Measurements from ENCODE around the gene PIH1D2. TPM values are rescaled to one million over a fixed set of nuclear protein-coding genes. Genes with fewer than 3 reads are reported as not detected.

Gene PIH1D2
- total and polyA plus RNA-seq, 9 of the 15 experiments (the other 6 are each of a cell fraction or from before 2014, with no cell fraction given): 1.5 to 5.4 (median 3.0) TPM

DNA sequence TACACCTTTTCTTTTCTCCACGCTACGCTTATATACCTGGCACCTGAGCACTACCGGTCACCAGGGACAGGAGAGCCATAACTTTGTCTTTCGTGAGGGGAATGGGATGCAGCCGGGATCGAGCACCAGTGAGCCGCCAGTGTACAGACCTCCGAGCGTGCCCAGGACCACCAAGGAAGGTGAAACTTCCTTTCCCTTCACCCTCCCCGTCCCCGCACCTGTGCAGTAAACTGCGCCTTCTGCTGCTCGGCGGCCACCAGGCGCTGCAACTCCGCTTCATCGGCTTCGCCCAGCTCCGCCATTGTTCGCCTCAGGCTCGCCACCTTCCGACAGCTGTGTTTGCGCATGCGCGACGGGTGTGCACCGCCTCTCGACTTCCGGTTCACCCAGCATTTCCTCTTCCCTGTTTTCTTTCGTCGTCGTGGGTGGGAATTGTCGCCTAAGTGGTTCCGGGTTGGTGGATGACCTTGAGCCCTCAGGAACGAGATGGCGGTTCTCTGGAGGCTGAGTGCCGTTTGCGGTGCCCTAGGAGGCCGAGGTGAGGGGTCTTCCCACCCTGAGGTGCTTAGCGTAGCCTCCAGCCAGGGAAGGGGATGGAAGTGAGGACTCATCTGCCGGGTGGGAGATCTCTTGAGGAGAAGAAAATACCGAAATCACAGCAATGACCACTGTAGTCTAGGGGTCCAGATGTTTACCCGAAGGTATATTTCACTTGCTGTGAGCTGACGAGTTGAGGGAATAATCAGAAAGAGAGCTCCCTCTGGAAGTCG lies 12.8 kb upstream of the PIH1D2 start, which contains the start of the genes SDHD and TIMM8B (continued):
- TF ChIP-seq KLF10 (CRISPR knock-in tag; IDR thresholded peaks at IDR 0.05) (no peak), SRSF1 (IDR thresholded peaks at IDR 0.05; ENCODE audit: low read depth, low read length) (no peak), FOXK1 (CRISPR knock-in tag; IDR thresholded peaks at IDR 0.05; ENCODE audit: borderline replicate concordance) (peak; percentile 97), CBX3 (IDR thresholded peaks at IDR 0.05; ENCODE audit: borderline replicate concordance in 1 of 2, low read length in 2 of 2) (peak in 1 of 2 experiments; percentile 69; a peak in 1 of 3 replicates), ZNF583 (CRISPR knock-in tag; IDR thresholded peaks at IDR 0.05) (no peak), ZNF133 (CRISPR knock-in tag; IDR thresholded peaks at IDR 0.05) (no peak), ZBED1 (IDR thresholded peaks at IDR 0.05) (no peak), ZKSCAN1 (IDR thresholded peaks at IDR 0.05; ENCODE audit: low read depth, low read length) (peak; percentile 68; the same call in 1 of the 2 replicates), FOXJ3 (CRISPR knock-in tag; IDR thresholded peaks at IDR 0.05) (no peak), DMBX1 (CRISPR knock-in tag; IDR thresholded peaks at IDR 0.05; ENCODE audit: borderline replicate concordance) (no peak), NBN (IDR thresholded peaks at IDR 0.05; ENCODE audit: low read depth) (peak; percentile 27; the same call in 1 of the 2 replicates), YBX1 (IDR thresholded peaks at IDR 0.05) (no peak), KHSRP (IDR thresholded peaks at IDR 0.05) (no peak)
- TF ChIP-seq, protein P1, sequence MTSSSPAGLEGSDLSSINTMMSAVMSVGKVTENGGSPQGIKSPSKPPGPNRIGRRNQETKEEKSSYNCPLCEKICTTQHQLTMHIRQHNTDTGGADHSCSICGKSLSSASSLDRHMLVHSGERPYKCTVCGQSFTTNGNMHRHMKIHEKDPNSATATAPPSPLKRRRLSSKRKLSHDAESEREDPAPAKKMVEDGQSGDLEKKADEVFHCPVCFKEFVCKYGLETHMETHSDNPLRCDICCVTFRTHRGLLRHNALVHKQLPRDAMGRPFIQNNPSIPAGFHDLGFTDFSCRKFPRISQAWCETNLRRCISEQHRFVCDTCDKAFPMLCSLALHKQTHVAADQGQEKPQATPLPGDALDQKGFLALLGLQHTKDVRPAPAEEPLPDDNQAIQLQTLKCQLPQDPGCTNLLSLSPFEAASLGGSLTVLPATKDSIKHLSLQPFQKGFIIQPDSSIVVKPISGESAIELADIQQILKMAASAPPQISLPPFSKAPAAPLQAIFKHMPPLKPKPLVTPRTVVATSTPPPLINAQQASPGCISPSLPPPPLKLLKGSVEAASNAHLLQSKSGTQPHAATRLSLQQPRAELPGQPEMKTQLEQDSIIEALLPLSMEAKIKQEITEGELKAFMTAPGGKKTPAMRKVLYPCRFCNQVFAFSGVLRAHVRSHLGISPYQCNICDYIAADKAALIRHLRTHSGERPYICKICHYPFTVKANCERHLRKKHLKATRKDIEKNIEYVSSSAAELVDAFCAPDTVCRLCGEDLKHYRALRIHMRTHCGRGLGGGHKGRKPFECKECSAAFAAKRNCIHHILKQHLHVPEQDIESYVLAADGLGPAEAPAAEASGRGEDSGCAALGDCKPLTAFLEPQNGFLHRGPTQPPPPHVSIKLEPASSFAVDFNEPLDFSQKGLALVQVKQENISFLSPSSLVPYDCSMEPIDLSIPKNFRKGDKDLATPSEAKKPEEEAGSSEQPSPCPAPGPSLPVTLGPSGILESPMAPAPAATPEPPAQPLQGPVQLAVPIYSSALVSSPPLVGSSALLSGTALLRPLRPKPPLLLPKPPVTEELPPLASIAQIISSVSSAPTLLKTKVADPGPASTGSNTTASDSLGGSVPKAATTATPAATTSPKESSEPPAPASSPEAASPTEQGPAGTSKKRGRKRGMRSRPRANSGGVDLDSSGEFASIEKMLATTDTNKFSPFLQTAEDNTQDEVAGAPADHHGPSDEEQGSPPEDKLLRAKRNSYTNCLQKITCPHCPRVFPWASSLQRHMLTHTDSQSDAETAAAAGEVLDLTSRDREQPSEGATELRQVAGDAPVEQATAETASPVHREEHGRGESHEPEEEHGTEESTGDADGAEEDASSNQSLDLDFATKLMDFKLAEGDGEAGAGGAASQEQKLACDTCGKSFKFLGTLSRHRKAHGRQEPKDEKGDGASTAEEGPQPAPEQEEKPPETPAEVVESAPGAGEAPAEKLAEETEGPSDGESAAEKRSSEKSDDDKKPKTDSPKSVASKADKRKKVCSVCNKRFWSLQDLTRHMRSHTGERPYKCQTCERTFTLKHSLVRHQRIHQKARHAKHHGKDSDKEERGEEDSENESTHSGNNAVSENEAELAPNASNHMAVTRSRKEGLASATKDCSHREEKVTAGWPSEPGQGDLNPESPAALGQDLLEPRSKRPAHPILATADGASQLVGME (CRISPR knock-in tag; IDR thresholded peaks at IDR 0.05): no peak
- TF ChIP-seq, protein P2, sequence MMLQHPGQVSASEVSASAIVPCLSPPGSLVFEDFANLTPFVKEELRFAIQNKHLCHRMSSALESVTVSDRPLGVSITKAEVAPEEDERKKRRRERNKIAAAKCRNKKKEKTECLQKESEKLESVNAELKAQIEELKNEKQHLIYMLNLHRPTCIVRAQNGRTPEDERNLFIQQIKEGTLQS (IDR thresholded peaks at IDR 0.05): no peak
- TF ChIP-seq, protein P2 (CRISPR knock-in tag; conservative IDR thresholded peaks at IDR 0.05): no peak
- TF ChIP-seq, protein P3, sequence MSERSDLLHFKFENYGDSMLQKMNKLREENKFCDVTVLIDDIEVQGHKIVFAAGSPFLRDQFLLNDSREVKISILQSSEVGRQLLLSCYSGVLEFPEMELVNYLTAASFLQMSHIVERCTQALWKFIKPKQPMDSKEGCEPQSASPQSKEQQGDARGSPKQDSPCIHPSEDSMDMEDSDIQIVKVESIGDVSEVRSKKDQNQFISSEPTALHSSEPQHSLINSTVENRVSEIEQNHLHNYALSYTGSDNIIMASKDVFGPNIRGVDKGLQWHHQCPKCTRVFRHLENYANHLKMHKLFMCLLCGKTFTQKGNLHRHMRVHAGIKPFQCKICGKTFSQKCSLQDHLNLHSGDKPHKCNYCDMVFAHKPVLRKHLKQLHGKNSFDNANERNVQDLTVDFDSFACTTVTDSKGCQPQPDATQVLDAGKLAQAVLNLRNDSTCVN (CRISPR knock-in tag; IDR thresholded peaks at IDR 0.05): no peak
- TF ChIP-seq, protein P4, sequence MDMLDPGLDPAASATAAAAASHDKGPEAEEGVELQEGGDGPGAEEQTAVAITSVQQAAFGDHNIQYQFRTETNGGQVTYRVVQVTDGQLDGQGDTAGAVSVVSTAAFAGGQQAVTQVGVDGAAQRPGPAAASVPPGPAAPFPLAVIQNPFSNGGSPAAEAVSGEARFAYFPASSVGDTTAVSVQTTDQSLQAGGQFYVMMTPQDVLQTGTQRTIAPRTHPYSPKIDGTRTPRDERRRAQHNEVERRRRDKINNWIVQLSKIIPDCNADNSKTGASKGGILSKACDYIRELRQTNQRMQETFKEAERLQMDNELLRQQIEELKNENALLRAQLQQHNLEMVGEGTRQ (CRISPR knock-in tag; IDR thresholded peaks at IDR 0.05): no peak
- TF ChIP-seq, protein P5, sequence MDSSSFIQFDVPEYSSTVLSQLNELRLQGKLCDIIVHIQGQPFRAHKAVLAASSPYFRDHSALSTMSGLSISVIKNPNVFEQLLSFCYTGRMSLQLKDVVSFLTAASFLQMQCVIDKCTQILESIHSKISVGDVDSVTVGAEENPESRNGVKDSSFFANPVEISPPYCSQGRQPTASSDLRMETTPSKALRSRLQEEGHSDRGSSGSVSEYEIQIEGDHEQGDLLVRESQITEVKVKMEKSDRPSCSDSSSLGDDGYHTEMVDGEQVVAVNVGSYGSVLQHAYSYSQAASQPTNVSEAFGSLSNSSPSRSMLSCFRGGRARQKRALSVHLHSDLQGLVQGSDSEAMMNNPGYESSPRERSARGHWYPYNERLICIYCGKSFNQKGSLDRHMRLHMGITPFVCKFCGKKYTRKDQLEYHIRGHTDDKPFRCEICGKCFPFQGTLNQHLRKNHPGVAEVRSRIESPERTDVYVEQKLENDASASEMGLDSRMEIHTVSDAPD (CRISPR knock-in tag; IDR thresholded peaks at IDR 0.05): no peak
